GM23338 (cell line): Measurements from ENCODE around the gene CEP57. TPM values are rescaled to one million over a fixed set of nuclear protein-coding genes. Genes with fewer than 3 reads are reported as not detected.

Experiments
- ATAC-seq: fragments of 200-7000 bp; cut with Tn5 transposase; 3 replicates; pipeline ENCODE4 v1.9.1; 2020
- DNase-seq: peaks from one replicate; pipeline ENCODE4 v3.0.0-alpha.2; 2015; ENCODE audit warnings: low spot score
- H2AFZ ChIP-seq: fragments of 200-600 bp; sonication (generic); 2 replicates; pipeline ENCODE4 v1.8.0; 2016; ENCODE audit warnings: antibody characterized with exemption, mild to moderate bottlenecking, moderate library complexity
- H3F3A ChIP-seq: fragments of 200-600 bp; sonication (generic); replicated peaks from 2 replicates; pipeline ENCODE4 v1.8.0; 2017; ENCODE audit warnings: antibody characterized with exemption, mixed run types, low read depth
- H3K27ac ChIP-seq: fragments of 200-600 bp; sonication (generic); 2 replicates; pipeline ENCODE4 v1.6.1; 2016; ENCODE audit warnings: low read depth
- H3K27me3 ChIP-seq: fragments of 200-600 bp; sonication (generic); 2 replicates; pipeline ENCODE4 v1.8.0; 2016; ENCODE audit warnings: mild to moderate bottlenecking, mixed run types, moderate library complexity; ENCODE audit not compliant: insufficient read depth
- H3K36me3 ChIP-seq: fragments of 200-600 bp; sonication (generic); 2 replicates; pipeline ENCODE4 v1.8.0; 2016; ENCODE audit warnings: mild to moderate bottlenecking; ENCODE audit not compliant: insufficient read depth
- H3K4me1 ChIP-seq: fragments of 200-600 bp; sonication (generic); 2 replicates; pipeline ENCODE4 v1.8.0; 2016; ENCODE audit warnings: mild to moderate bottlenecking, moderate library complexity; ENCODE audit not compliant: insufficient read depth
- H3K4me2 ChIP-seq: fragments of 200-600 bp; sonication (generic); 2 replicates; pipeline ENCODE4 v1.7.1; 2017; ENCODE audit warnings: mixed run types
- H3K4me3 ChIP-seq: fragments of 200-600 bp; sonication (generic); 2 replicates; pipeline ENCODE4 v1.6.1; 2016; ENCODE audit warnings: mixed run types
- H3K79me2 ChIP-seq: fragments of 200-600 bp; sonication (generic); replicated peaks from 2 replicates; pipeline ENCODE4 v1.8.0; 2017; ENCODE audit warnings: mild to moderate bottlenecking; ENCODE audit not compliant: insufficient read depth
- H3K9me2 ChIP-seq: fragments of 200-600 bp; sonication (generic); 2 replicates; pipeline ENCODE4 v1.8.0; 2017; ENCODE audit not compliant: insufficient read depth
- H4K20me1 ChIP-seq: fragments of 200-600 bp; sonication (generic); replicated peaks from 2 replicates; pipeline ENCODE4 v1.8.0; 2017; ENCODE audit warnings: mild to moderate bottlenecking; ENCODE audit not compliant: insufficient read depth
- H3K27ac Mint-ChIP-seq: 2 replicates; pipeline ENCODE4 v1.8.0; 2020; ENCODE audit warnings: inconsistent platforms, mild to moderate bottlenecking, moderate library complexity, mixed read lengths
- H3K27me3 Mint-ChIP-seq: 3 replicates; pipeline ENCODE4 v1.8.0; 2022; ENCODE audit warnings: low read depth, mild to moderate bottlenecking, moderate library complexity, mixed read lengths, inconsistent platforms; ENCODE audit not compliant: insufficient read depth, poor library complexity
- H3K36me3 Mint-ChIP-seq: 3 replicates; pipeline ENCODE4 v1.8.0; 2021; ENCODE audit warnings: low read depth, mild to moderate bottlenecking, inconsistent platforms, moderate library complexity, mixed read lengths
- H3K4me1 Mint-ChIP-seq: 3 replicates; pipeline ENCODE4 v1.8.0; 2020; ENCODE audit warnings: mild to moderate bottlenecking, inconsistent platforms, mixed read lengths
- H3K4me3 Mint-ChIP-seq: 3 replicates; pipeline ENCODE4 v1.8.0; 2021; ENCODE audit warnings: moderate library complexity, mild to moderate bottlenecking, inconsistent platforms, mixed read lengths
- H3K9me3 Mint-ChIP-seq: 3 replicates; pipeline ENCODE4 v1.8.0; 2020; ENCODE audit warnings: moderate library complexity, mild to moderate bottlenecking, inconsistent platforms, mixed read lengths
- CREB1 ChIP-seq: fragments of 250-450 bp; sonication (Bioruptor Pico); IDR thresholded peaks from 2 replicates; pipeline ENCODE4 v1.5.0; 2020; ENCODE audit warnings: low read depth, mild to moderate bottlenecking, moderate library complexity
- EZH2 ChIP-seq: fragments of 200-600 bp; sonication (generic); IDR thresholded peaks from one replicate; pipeline ENCODE4 v1.8.0; 2017; ENCODE audit warnings: antibody characterized with exemption, mild to moderate bottlenecking, low read depth; ENCODE audit not compliant: unreplicated experiment
- EZH2phosphoT487 ChIP-seq: fragments of 200-600 bp; sonication (generic); IDR thresholded peaks from one replicate; pipeline ENCODE4 v1.8.1; 2018; ENCODE audit warnings: antibody characterized with exemption; ENCODE audit not compliant: unreplicated experiment
- JUNB ChIP-seq: IDR thresholded peaks from one replicate; pipeline ENCODE4 v1.6.1; 2016; ENCODE audit warnings: antibody characterized with exemption; ENCODE audit not compliant: unreplicated experiment
- NANOG ChIP-seq: IDR thresholded peaks from 2 replicates; pipeline ENCODE4 v1.6.1; 2016; ENCODE audit warnings: antibody characterized with exemption, borderline replicate concordance
- POLR2AphosphoS5 ChIP-seq: IDR thresholded peaks from 2 replicates; pipeline ENCODE4 v1.6.1; 2016; ENCODE audit warnings: antibody characterized with exemption, low read depth
- STAT1 ChIP-seq: IDR thresholded peaks from one replicate; pipeline ENCODE4 v1.6.1; 2016; ENCODE audit warnings: antibody characterized with exemption; ENCODE audit not compliant: unreplicated experiment
- ZNF114 ChIP-seq: fragments of 250-450 bp; sonication (Bioruptor Pico); IDR thresholded peaks from 2 replicates; pipeline ENCODE4 v1.5.0; 2020; ENCODE audit warnings: mild to moderate bottlenecking, moderate library complexity
- ZNF331 ChIP-seq: fragments of 250-450 bp; sonication (Bioruptor Pico); IDR thresholded peaks from 2 replicates; pipeline ENCODE4 v1.5.0; 2020; ENCODE audit warnings: low read depth, mild to moderate bottlenecking, moderate library complexity
- polyA plus RNA-seq: library from polyadenylated mRNA; unstranded; fragments of >200 nt; fragmentation: Nextera tagmentation; extraction: Ambion mirVana; gene quantifications from 2 replicates; pipeline ENCODE4 v1.2.1, GENCODE V29; 2016
- total RNA-seq: library from RNA; depleted of rRNA; stranded (reverse); fragments of >200 nt; shearing (Covaris generic); gene quantifications from 2 replicates; pipeline ENCODE4 v1.2.3, GENCODE V29; 2014
- TF ChIP-seq, protein P1 (sequence below): IDR thresholded peaks from 2 replicates; pipeline ENCODE4 v1.6.1; 2016; ENCODE audit warnings: antibody characterized with exemption
- TF ChIP-seq, protein P2 (sequence below): IDR thresholded peaks from one replicate; pipeline ENCODE4 v1.6.1; 2018; ENCODE audit warnings: antibody characterized with exemption; ENCODE audit not compliant: unreplicated experiment
- TF ChIP-seq, protein P3 (sequence below), 2 experiments: fragments of 200-600 bp in 1 of 2; sonication (generic) in 1 of 2; conservative IDR thresholded peaks; 2 replicates each; pipeline versions ENCODE4 v1.5.1 to v1.6.1; 2016 to 2017; ENCODE audit warnings: antibody characterized with exemption in 2 of 2, low read depth in 2 of 2, mild to moderate bottlenecking in 2 of 2, moderate library complexity in 1 of 2
- TF ChIP-seq, protein P4 (sequence below): fragments of 250-450 bp; sonication (Bioruptor Pico); IDR thresholded peaks from 2 replicates; pipeline ENCODE4 v1.5.0; 2020; ENCODE audit warnings: mild to moderate bottlenecking, moderate library complexity

The CEP57 gene
- total and polyA plus RNA-seq, 2 experiments from 2014 or later, result 76.2 to 124 TPM

DNA sequence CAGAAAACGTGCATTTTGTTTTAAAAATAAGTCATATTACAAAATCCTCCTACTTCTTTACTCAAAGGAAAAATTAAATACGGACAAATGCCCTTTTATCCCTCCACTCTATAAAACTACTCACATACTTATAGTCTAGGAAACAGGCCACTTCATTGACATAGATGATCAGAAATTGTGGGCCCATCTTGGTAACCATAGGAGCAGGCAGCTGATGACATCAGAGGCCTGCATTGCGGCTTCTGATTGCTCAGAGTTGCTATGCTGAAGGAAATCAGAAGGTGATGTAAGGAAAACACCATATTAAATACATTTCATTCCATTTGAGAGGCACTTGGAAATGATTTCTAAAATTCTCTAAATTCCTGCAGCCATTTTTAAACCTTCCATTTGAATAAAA, 27.8 kb upstream of the CEP57 start:
- Mint-ChIP-seq H3K36me3 (no peaks in the 10 kb centered on the region), H3K27ac (no peak overlapping the region), H3K27me3 (peaks cover 5% of the 10 kb centered on the region), H3K4me1 (no peaks in the 10 kb centered on the region), H3K4me3 (no peak overlapping the region), H3K9me3 (no peaks in the 10 kb centered on the region)
- Histone ChIP-seq H3K9me2 (0 out of 2 replicates have a peak, but pooled peaks cover 1% of the 10 kb centered on the region), H3K27ac (no peak overlapping the region), H3K79me2 (no peaks in the 10 kb centered on the region), H3K4me3 (no peak overlapping the region), H3K4me1 (no peaks in the 10 kb centered on the region), H3F3A (no peaks in the 10 kb centered on the region), H3K27me3 (no peaks in the 10 kb centered on the region), H3K36me3 (no peaks in the 10 kb centered on the region), H2AFZ (no peak overlapping the region), H3K4me2 (no peak overlapping the region), H4K20me1 (no peaks in the 10 kb centered on the region)
- DNase-seq (no peak), ATAC-seq (no peak)
- TF ChIP-seq, protein P1, sequence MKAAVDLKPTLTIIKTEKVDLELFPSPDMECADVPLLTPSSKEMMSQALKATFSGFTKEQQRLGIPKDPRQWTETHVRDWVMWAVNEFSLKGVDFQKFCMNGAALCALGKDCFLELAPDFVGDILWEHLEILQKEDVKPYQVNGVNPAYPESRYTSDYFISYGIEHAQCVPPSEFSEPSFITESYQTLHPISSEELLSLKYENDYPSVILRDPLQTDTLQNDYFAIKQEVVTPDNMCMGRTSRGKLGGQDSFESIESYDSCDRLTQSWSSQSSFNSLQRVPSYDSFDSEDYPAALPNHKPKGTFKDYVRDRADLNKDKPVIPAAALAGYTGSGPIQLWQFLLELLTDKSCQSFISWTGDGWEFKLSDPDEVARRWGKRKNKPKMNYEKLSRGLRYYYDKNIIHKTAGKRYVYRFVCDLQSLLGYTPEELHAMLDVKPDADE, result no peak
- TF ChIP-seq EZH2phosphoT487 (no peak), NANOG (no peak), POLR2AphosphoS5 (no peak), ZNF114 (CRISPR knock-in tag) (no peak), ZNF331 (no peak), STAT1 (no peak), CREB1 (CRISPR knock-in tag) (no peak), JUNB (no peak), EZH2 (no peak)
- TF ChIP-seq, protein P2, sequence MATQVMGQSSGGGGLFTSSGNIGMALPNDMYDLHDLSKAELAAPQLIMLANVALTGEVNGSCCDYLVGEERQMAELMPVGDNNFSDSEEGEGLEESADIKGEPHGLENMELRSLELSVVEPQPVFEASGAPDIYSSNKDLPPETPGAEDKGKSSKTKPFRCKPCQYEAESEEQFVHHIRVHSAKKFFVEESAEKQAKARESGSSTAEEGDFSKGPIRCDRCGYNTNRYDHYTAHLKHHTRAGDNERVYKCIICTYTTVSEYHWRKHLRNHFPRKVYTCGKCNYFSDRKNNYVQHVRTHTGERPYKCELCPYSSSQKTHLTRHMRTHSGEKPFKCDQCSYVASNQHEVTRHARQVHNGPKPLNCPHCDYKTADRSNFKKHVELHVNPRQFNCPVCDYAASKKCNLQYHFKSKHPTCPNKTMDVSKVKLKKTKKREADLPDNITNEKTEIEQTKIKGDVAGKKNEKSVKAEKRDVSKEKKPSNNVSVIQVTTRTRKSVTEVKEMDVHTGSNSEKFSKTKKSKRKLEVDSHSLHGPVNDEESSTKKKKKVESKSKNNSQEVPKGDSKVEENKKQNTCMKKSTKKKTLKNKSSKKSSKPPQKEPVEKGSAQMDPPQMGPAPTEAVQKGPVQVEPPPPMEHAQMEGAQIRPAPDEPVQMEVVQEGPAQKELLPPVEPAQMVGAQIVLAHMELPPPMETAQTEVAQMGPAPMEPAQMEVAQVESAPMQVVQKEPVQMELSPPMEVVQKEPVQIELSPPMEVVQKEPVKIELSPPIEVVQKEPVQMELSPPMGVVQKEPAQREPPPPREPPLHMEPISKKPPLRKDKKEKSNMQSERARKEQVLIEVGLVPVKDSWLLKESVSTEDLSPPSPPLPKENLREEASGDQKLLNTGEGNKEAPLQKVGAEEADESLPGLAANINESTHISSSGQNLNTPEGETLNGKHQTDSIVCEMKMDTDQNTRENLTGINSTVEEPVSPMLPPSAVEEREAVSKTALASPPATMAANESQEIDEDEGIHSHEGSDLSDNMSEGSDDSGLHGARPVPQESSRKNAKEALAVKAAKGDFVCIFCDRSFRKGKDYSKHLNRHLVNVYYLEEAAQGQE, result no peak
- TF ChIP-seq, protein P3, sequence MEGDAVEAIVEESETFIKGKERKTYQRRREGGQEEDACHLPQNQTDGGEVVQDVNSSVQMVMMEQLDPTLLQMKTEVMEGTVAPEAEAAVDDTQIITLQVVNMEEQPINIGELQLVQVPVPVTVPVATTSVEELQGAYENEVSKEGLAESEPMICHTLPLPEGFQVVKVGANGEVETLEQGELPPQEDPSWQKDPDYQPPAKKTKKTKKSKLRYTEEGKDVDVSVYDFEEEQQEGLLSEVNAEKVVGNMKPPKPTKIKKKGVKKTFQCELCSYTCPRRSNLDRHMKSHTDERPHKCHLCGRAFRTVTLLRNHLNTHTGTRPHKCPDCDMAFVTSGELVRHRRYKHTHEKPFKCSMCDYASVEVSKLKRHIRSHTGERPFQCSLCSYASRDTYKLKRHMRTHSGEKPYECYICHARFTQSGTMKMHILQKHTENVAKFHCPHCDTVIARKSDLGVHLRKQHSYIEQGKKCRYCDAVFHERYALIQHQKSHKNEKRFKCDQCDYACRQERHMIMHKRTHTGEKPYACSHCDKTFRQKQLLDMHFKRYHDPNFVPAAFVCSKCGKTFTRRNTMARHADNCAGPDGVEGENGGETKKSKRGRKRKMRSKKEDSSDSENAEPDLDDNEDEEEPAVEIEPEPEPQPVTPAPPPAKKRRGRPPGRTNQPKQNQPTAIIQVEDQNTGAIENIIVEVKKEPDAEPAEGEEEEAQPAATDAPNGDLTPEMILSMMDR (conservative IDR thresholded peaks at IDR 0.05; ENCODE audit: low read depth in 2 of 2), result no peak
- TF ChIP-seq, protein P4, sequence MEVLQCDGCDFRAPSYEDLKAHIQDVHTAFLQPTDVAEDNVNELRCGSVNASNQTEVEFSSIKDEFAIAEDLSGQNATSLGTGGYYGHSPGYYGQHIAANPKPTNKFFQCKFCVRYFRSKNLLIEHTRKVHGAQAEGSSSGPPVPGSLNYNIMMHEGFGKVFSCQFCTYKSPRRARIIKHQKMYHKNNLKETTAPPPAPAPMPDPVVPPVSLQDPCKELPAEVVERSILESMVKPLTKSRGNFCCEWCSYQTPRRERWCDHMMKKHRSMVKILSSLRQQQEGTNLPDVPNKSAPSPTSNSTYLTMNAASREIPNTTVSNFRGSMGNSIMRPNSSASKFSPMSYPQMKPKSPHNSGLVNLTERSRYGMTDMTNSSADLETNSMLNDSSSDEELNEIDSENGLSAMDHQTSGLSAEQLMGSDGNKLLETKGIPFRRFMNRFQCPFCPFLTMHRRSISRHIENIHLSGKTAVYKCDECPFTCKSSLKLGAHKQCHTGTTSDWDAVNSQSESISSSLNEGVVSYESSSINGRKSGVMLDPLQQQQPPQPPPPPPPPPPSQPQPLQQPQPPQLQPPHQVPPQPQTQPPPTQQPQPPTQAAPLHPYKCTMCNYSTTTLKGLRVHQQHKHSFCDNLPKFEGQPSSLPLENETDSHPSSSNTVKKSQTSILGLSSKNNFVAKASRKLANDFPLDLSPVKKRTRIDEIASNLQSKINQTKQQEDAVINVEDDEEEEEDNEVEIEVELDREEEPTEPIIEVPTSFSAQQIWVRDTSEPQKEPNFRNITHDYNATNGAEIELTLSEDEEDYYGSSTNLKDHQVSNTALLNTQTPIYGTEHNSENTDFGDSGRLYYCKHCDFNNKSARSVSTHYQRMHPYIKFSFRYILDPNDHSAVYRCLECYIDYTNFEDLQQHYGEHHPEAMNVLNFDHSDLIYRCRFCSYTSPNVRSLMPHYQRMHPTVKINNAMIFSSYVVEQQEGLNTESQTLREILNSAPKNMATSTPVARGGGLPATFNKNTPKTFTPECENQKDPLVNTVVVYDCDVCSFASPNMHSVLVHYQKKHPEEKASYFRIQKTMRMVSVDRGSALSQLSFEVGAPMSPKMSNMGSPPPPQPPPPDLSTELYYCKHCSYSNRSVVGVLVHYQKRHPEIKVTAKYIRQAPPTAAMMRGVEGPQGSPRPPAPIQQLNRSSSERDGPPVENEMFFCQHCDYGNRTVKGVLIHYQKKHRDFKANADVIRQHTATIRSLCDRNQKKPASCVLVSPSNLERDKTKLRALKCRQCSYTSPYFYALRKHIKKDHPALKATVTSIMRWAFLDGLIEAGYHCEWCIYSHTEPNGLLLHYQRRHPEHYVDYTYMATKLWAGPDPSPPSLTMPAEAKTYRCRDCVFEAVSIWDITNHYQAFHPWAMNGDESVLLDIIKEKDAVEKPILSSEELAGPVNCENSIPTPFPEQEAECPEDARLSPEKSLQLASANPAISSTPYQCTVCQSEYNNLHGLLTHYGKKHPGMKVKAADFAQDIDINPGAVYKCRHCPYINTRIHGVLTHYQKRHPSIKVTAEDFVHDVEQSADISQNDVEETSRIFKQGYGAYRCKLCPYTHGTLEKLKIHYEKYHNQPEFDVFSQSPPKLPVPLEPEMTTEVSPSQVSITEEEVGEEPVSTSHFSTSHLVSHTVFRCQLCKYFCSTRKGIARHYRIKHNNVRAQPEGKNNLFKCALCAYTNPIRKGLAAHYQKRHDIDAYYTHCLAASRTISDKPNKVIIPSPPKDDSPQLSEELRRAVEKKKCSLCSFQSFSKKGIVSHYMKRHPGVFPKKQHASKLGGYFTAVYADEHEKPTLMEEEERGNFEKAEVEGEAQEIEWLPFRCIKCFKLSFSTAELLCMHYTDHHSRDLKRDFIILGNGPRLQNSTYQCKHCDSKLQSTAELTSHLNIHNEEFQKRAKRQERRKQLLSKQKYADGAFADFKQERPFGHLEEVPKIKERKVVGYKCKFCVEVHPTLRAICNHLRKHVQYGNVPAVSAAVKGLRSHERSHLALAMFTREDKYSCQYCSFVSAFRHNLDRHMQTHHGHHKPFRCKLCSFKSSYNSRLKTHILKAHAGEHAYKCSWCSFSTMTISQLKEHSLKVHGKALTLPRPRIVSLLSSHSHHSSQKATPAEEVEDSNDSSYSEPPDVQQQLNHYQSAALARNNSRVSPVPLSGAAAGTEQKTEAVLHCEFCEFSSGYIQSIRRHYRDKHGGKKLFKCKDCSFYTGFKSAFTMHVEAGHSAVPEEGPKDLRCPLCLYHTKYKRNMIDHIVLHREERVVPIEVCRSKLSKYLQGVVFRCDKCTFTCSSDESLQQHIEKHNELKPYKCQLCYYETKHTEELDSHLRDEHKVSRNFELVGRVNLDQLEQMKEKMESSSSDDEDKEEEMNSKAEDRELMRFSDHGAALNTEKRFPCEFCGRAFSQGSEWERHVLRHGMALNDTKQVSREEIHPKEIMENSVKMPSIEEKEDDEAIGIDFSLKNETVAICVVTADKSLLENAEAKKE (CRISPR knock-in tag), result no peak
